Stimulated activated CD8-positive, alpha-beta memory T cell treated with anti-CD3 and anti-CD28 coated beads, Interleukin-12 subunit alpha, Interleukin-12 subunit beta, amount 100 ng/mL, for 4 hours (primary cell): Measurements from ENCODE around the gene RAB6B.

ENCODE experiments used
- DNase-seq: peaks from one replicate; pipeline ENCODE4 v3.0.0-alpha.2; 2020; ENCODE audit warnings: low read depth

RAB6B gene

GRCh38 chr3:133880886-133881455 is 14.7 kb downstream of the RAB6B start:
- DNase-seq: no peak

DNA sequence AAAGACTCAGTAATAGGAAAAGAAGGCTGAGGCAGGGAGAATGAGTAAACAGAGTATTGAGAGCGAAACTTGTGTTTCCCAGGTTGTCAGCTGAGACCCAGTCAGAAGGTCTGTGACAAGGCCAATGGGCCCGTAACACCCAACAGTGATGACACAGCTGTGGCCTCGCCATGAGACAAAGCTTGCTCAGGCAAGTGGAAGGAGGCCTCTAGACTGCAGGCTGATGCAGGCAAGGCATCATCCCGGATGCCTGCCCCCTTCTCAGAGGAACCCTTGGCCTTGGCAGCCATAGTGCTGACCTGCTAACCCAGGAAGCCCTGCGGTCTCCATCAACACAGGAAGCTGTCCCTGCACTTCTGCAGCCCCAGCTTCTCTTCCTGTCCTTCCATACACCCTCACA is 15.4 kb downstream of the RAB6B start:
- DNase-seq: no peak

- no peak for DNase-seq
Observed at GRCh38 chr3:133878518-133878917, 17.2 kb downstream of the RAB6B start.

DNA sequence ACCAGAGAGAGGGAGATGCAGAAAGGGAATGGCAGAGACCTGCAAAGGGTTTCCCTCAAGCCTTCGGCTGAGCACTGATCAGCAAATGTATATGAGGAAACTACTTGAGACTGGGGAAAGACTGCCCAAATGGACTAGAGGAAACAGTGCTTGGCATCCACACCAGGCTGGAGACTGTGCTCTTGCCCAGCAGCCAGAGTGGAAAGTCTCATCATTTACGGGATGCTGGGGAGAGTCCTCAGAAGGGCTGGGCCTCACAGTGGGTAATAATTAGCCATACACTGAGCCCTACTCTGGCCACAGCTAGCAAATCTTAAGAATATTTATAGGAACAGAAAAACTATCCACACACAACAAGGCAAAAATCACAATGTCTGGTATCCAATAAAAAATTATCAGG is 18.5 kb downstream of the RAB6B start:
- DNase-seq: no peak

DNA sequence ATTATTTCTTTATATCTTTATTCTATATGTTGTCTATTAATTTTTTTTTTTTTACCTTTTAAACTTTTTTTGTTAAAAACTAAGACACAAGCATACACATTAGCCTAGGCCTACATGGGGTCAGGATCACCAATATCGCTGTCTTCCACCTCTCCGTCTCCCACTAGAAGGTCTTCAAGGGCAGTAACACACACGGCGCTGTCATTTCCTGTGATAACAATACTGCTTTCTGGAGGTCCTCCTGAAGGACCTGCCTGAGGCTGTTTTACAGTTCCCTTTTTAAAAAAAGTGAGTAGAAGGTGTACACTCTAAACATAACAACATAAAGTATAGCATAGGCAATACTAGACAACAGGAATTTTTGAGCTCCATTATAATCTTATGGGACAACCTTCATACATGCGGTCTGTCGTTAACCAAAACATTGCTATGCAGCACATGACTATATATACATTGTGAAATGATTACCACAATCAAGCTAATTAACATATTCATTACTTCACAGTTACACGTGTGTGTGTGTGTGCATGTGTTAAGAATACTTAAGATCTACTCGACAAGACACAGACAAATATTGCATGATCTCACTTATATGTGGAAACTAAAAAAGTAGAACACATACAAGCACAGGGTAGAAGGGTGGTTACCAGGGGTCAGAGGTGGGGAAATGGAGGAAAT is 20.8 kb downstream of the RAB6B start:
- no peak for DNase-seq

DNA sequence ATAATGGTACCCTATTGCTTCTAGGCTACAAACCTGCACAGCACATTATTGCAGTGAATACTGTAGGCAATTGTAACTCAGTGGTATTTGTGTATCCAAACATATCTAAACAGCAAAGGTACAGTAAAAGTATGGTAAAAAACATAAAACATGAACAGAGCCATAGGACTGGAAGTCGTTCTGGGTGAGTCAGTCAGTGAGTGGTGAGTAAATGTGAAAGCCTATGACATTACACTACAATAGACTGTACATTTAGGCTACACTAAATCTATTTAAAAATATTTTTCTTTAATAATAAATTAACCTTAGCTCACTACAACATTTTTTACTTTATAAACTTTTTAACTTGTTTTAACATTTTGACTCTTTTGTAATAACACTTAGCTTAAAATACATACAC is 21.3 kb downstream of the RAB6B start:
- no peak for DNase-seq

DNA sequence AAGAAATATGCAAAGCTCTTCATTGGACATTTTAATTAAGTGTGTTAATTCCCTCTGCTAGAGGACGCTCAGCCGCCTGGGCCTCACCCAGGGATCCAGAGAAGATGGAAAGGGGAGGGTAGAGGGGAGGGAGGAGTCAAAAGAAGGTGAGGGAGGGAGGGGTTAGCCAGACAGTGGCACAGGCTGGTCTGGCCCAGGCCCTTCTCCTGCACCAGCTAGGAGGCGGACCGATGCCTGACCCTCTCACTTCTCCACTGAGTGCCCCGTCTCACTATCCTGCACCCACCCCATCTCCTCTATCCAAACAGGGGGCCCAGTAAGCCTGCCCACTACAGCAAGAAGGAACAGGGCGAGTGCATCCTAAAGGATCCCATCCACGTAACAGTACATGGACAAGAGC is 22.9 kb downstream of the RAB6B start:
- DNase-seq: no peak

DNA sequence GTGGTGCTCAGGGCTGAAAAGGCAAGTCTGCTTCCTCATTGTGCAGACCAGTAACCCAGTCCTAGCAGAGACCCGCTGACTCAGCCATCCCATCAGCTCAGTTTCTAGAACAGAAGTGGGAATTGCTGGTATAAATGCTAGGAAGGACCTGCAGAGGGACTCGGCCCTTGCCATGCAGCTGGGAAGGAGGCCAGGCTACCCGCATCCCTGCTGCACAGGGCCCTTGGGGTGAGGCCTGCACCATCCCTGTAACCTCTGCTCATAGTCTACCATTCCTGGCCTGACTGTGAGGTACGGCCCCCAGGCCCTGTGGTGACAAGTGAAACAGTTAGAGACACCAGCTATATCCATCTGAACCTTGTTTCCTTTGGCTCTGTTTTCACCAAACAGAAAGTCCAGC is 23.5 kb downstream of the RAB6B start:
- no peak for DNase-seq

DNA sequence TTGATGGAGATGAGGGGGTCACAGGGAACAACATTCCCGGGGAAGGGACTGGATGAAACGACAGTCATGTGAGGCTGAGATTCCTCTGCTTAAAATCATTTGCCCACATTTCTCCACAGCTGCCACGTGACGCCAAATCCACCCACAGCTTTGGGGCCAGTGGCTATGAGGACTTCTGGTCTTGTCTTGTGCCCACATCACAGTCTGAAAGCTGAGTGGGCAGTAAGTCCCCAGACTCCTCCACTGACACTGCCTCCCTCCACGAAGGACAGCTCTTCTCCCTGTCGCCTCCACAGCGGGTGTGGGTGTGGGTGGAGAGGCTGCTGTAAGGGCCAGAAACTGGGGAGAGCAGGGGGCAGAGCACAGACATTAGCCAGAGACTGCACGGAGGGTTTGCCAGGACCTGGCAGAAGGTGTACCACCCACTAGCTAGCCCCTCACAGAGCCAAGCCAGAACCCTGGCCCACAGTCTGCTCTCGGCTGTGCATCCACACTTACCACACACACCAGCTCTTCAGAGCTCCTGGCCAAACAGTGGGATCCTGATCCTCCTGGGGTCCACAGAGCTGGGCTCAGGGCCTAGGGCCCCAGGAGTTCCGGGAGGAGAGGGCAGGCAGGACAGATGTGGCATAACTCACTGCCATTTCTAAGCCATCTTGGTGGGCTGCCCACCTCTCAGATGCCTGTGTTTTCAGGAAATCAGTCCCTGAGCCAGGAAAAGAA is 24.2 kb downstream of the RAB6B start:
- DNase-seq: no peak

GRCh38 chr3:133870822-133871221 is 24.9 kb downstream of the RAB6B start:
- DNase-seq: no peak

DNA sequence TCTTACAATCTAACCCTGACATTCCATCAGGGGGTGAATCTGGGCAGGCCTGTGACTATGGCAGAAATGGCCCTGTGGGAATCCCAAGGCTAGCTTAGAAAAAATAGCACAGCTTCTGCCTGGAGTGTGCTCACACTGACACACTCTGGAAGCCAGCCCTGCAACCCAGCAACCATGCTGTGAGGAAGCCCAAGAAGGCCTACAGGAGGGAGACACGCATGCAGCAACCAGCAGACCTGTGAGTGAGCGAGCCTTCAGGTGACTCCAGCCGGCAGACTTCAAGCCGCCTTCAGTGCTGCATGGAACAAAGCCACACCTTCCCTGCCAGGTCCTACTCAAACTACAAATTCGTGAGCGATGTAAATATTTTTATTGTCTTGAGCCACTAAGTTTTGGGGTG is 26.1 kb downstream of the RAB6B start:
- DNase-seq: no peak

- DNase-seq: no peak
Observed at GRCh38 chr3:133868758-133869475, 26.8 kb downstream of the RAB6B start.

DNA sequence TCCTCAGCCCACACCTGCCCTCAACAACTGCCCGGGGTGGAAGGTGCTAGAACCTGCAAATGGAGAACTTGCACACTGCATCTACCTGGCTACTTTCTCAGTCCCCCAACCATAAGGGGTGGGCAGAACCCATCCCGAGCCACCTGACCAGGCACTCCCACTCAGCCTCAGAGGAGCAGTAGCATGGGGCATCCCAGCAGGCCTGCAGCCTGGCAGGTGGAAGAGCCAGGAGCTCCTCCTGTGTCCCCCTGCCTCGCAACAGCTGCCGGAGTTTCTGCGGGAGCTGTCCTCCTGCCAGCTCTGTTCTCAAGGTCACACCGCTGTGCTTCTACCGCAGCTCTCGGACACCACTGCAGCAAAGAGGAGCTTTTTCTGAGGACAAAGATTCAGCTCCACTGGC is 27.5 kb downstream of the RAB6B start:
- DNase-seq: no peak

- DNase-seq: no peak
Observed at GRCh38 chr3:133866141-133866540, 29.5 kb downstream of the RAB6B start.

- no peak for DNase-seq
Observed at GRCh38 chr3:133865136-133865855, 30.4 kb downstream of the RAB6B start.

DNA sequence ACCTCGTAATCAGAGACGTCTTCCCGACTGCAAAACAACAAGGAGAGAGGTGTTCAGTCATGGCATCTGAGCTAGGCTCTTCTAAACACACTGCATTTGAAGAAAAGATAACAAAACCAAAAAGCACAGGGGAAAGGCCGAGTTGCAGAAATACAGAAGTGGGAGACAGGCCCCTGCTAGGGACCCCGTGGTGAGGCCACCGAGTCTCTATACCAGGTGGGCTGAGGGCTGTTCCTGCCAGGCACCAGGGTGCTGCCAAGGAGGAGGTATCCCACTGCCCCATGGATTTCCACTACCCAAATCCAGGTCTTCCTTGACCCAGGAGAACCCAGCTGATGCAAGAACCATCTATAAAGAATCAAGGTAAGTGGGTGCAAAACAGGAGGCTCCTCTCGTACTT is 31.1 kb downstream of the RAB6B start:
- no peak for DNase-seq

DNA sequence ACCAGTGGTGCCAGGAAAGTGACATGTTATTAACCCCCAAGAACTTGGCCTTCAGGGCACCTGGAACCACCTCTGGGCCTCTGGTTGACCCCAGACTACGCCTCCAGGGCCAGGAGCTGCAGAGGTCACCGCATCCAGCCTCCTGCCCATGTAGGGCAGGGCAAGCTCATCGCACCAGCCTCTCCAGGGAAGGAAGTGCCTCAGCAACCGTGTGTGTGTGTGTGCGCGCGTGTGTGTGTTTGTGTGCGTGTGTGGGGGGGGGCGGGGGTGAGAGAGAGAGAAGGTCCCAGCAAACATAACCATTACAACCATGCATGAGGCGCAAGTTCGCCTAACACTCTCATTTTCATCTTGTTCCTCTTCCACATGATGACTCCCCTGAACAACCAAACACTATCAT is 31.8 kb downstream of the RAB6B start:
- no peak for DNase-seq

- DNase-seq: no peak
Observed at GRCh38 chr3:133862161-133862560, 33.5 kb downstream of the RAB6B start.

DNA sequence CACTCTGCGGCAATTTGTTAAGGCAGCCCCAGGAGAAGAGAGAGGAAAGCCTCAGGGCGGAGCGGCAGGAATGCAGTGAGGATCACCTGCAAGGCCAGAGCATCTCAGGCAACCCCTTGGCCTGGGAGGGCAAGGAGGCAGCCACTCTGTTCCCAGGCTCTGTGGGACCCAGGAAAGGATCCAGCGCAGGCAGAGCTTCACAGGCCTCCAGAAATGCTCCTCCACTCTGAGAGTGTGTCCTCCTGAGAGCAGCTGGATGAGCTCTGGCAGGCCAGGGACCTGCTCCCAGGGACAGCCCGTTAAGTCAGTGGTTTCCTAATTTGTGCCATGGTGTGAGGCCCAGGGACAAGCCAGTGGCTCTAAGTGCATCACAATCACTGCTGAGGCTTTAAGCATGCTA is 35.2 kb downstream of the RAB6B start:
- DNase-seq: no peak

GRCh38 chr3:133859381-133860234 is 36.1 kb downstream of the RAB6B start:
- no peak for DNase-seq

DNA sequence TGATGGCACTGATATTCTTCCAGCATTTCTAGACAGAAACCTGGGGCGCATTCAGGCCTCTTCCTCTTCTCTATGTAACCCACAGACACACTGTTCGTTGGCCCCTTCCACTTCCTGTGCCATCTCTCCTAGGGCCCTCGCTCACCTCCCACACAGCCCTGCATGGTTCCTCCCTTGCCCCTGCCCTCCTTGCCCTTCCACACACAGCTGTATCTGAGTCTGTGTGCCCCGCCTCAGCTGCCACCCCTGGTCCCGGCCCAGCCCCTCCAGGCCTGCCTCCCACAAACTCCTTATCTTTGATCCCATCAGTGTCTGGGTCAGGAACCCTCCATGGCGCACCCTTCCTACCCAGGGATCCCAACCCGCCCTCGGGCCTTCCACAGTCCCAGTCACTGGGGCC is 37.9 kb downstream of the RAB6B start:
- no peak for DNase-seq
